ENCODE measurements around the gene TBXA2R. TPM values are rescaled to one million over a fixed set of nuclear protein-coding genes. Genes with fewer than 3 reads are reported as not detected.

The TBXA2R gene
- total RNA-seq, 1 donor, result 4.3 TPM

GRCh38 chr19:3625996-3626472 lies 19.4 kb upstream of the TBXA2R start:
- no peak for DNase-seq (ENCODE audit: low read depth)
- H3K4me3 ChIP-seq (ENCODE audit: low read depth, low read length), result peak overlapping the region; percentile 84
- TF ChIP-seq, protein P1, sequence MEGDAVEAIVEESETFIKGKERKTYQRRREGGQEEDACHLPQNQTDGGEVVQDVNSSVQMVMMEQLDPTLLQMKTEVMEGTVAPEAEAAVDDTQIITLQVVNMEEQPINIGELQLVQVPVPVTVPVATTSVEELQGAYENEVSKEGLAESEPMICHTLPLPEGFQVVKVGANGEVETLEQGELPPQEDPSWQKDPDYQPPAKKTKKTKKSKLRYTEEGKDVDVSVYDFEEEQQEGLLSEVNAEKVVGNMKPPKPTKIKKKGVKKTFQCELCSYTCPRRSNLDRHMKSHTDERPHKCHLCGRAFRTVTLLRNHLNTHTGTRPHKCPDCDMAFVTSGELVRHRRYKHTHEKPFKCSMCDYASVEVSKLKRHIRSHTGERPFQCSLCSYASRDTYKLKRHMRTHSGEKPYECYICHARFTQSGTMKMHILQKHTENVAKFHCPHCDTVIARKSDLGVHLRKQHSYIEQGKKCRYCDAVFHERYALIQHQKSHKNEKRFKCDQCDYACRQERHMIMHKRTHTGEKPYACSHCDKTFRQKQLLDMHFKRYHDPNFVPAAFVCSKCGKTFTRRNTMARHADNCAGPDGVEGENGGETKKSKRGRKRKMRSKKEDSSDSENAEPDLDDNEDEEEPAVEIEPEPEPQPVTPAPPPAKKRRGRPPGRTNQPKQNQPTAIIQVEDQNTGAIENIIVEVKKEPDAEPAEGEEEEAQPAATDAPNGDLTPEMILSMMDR (IDR thresholded peaks at IDR 0.05; ENCODE audit: insufficient read depth, low read depth, low read length), result no peak

DNA sequence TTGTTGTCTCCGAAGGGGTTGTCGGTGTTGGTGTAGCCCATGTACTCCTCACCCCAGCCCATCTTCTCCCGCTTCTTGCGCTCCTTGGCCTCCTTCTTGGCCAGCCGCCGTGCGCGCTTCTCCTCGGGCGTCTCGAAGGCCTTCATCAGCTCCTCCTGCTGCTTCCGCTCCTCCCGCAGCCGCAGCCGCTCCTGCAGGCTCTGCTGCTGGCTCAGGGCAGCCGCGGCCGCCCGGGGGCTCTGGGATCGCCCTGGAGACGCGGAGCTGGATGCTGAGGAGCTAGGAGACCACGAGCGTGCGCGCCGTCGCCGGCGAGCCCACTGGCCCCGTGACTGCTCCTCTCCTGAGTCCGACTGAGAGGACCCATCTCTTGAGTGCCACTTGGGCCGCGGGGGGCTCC lies 17.0 kb upstream of the TBXA2R start:
- no peak for DNase-seq (ENCODE audit: low read depth)
- TF ChIP-seq, protein P1 (IDR thresholded peaks at IDR 0.05; ENCODE audit: insufficient read depth, low read depth, low read length), result no peak
- no peak overlapping the region for H3K4me3 ChIP-seq (ENCODE audit: low read depth, low read length)

DNA sequence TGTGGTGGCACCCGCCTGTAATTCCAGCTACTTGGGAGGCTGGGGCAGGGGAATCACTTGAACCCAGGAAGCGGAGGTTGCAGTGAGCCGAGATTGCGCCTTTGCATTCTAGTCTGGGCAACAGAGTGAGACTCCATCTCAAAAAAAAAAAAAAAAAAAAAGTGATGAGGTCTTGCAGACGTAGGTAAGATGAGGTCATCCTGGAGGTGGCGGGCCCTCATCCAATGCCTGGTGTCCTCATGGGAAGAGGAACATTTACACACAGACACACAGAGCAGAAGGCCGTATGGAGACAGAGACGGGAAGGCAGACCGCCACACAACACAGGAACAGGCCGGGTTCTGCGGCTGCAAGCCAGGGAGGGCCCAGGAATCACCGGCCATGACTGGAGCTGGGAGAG lies 15.5 kb upstream of the TBXA2R start:
- TF ChIP-seq, protein P1 (IDR thresholded peaks at IDR 0.05; ENCODE audit: insufficient read depth, low read depth, low read length), result no peak

GRCh38 chr19:3621689-3622088 lies 15.0 kb upstream of the TBXA2R start:
- H3K4me3 ChIP-seq (ENCODE audit: low read depth, low read length), result no peak overlapping the region
- no peak for DNase-seq (ENCODE audit: low read depth)
- TF ChIP-seq, protein P1 (IDR thresholded peaks at IDR 0.05; ENCODE audit: insufficient read depth, low read depth, low read length), result no peak

More for the DNA sequence above, 15.5 kb upstream of the TBXA2R start:
- DNase-seq (ENCODE audit: low read depth), result no peak
- no peak overlapping the region for H3K4me3 ChIP-seq (ENCODE audit: low read depth, low read length)

GRCh38 chr19:3620817-3621547 lies 14.3 kb upstream of the TBXA2R start:
- DNase-seq (ENCODE audit: low read depth), result no peak
- H3K4me3 ChIP-seq (ENCODE audit: low read depth, low read length), result no peak overlapping the region
- TF ChIP-seq, protein P1 (IDR thresholded peaks at IDR 0.05; ENCODE audit: insufficient read depth, low read depth, low read length), result no peak

DNA sequence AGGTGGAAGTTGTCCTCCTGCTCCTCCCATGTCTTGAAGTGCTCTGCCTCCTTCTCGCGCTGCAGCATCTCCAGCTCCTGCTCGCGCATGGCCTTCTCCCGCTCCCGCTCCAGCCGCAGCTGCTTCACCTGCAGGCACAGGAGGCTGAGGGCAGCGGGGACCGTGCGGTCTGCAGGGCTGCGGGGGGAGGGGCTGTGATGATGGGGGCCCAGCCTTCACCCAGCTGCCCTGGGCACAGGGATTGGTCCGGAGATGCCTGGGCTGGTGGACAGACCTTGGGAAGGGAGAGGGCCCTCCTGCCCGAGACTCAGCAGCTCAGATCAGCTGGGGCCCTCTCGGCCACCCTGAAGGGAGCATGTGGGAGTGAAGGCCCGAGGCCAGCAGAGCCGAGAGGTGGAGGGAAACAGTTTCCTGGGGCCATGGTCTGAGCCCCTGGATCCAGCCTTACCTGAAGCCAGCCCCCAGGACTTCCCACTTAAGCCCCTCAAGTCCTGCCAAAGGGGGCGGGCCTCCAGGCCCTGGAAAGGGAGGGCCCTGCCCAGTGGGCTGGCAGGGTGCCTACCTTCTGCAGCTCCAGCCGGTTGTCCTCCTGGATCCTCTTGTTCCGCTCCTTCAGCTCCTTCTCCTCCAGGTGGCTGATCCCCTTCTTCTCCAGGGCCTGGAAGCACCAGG lies 13.6 kb upstream of the TBXA2R start:
- TF ChIP-seq, protein P1 (IDR thresholded peaks at IDR 0.05; ENCODE audit: insufficient read depth, low read depth, low read length), result no peak
- DNase-seq (ENCODE audit: low read depth), result no peak
- H3K4me3 ChIP-seq (ENCODE audit: low read depth, low read length), result no peak overlapping the region

All from fibroblast of villous mesenchyme (primary cell).